Neural cell (in vitro differentiated cells): ENCODE data around the gene GMDS. TPM values are rescaled to one million over a fixed set of nuclear protein-coding genes. Genes with fewer than 3 reads are reported as not detected.

Source experiments
- H2AFZ ChIP-seq: fragments of 200-600, 300-800 bp; sonication (generic), shearing (Covaris generic); 2 replicates; pipeline ENCODE4 v1.6.0; 2014; ENCODE audit warnings: low read depth, mild to moderate bottlenecking, antibody characterized with exemption, low read length, moderate library complexity
- H3F3A ChIP-seq: fragments of 200-600 bp; shearing (Covaris generic); 2 replicates; pipeline ENCODE4 v1.6.1; 2016; ENCODE audit warnings: mild to moderate bottlenecking, moderate library complexity, mixed read lengths, antibody characterized with exemption, low read length; ENCODE audit not compliant: insufficient read depth, poor library complexity, severe bottlenecking
- H3K27ac ChIP-seq: fragments of 200-600, 300-800 bp; sonication (generic), shearing (Covaris generic); 2 replicates; pipeline ENCODE4 v1.5.1; 2014; ENCODE audit warnings: mild to moderate bottlenecking, low read length, moderate library complexity
- H3K27me3 ChIP-seq: fragments of 300-800, 200-600 bp; sonication (generic), shearing (Covaris generic); 2 replicates; pipeline ENCODE4 v1.6.0; 2014; ENCODE audit warnings: mild to moderate bottlenecking, low read depth, low read length, moderate library complexity; ENCODE audit not compliant: insufficient read depth
- H3K36me3 ChIP-seq: fragments of 300-800, 200-600 bp; sonication (generic), shearing (Covaris generic); 2 replicates; pipeline ENCODE4 v1.5.1; 2014; ENCODE audit warnings: mild to moderate bottlenecking, antibody characterized with exemption, low read length, moderate library complexity; ENCODE audit not compliant: insufficient read depth
- H3K4me2 ChIP-seq: fragments of 300-800, 200-600 bp; sonication (generic), shearing (Covaris generic); 2 replicates; pipeline ENCODE4 v1.6.0; 2014; ENCODE audit warnings: mild to moderate bottlenecking, low read length
- H3K4me3 ChIP-seq: fragments of 300-800, 200-600 bp; sonication (generic), shearing (Covaris generic); 2 replicates; pipeline ENCODE4 v1.5.1; 2014; ENCODE audit warnings: mild to moderate bottlenecking, low read length, moderate library complexity
- H3K79me2 ChIP-seq: fragments of 200-600 bp; shearing (Covaris generic); replicated peaks from 2 replicates; pipeline ENCODE4 v1.6.0; 2014; ENCODE audit warnings: mild to moderate bottlenecking, low read length, moderate library complexity; ENCODE audit not compliant: insufficient read depth
- H3K9ac ChIP-seq: fragments of 300-800, 200-600 bp; sonication (generic), shearing (Covaris generic); 2 replicates; pipeline ENCODE4 v1.6.1; 2016; ENCODE audit warnings: mild to moderate bottlenecking, low read length, mixed read lengths
- H3K9me2 ChIP-seq: fragments of 200-600 bp; shearing (Covaris generic); 2 replicates; pipeline ENCODE4 v1.6.1; 2016; ENCODE audit warnings: mild to moderate bottlenecking, low read length, mixed read lengths; ENCODE audit not compliant: insufficient read depth
- H3K9me3 ChIP-seq: fragments of 200-600, 300-800 bp; sonication (generic), shearing (Covaris generic); 2 replicates; pipeline ENCODE4 v1.6.1; 2016; ENCODE audit warnings: mild to moderate bottlenecking, mixed run types, low read length, moderate library complexity, mixed read lengths
- H4K20me1 ChIP-seq: fragments of 200-600 bp; shearing (Covaris generic); 2 replicates; pipeline ENCODE4 v1.6.1; 2016; ENCODE audit warnings: mild to moderate bottlenecking, mixed run types; ENCODE audit not compliant: insufficient read depth
- EP300 ChIP-seq: fragments of 450-650 bp; conservative IDR thresholded peaks from 2 replicates; pipeline ENCODE4 v1.6.1; 2014; ENCODE audit warnings: antibody characterized with exemption, mild to moderate bottlenecking, moderate library complexity; ENCODE audit not compliant: poor library complexity, severe bottlenecking
- EZH2 ChIP-seq: fragments of 200-600, 300-800 bp; shearing (Covaris generic), sonication (generic); IDR thresholded peaks from 2 replicates; pipeline ENCODE4 v1.6.1; 2014; ENCODE audit warnings: antibody characterized with exemption, low read length, borderline replicate concordance, mild to moderate bottlenecking; ENCODE audit not compliant: insufficient read depth, poor library complexity, severe bottlenecking
- MXI1 ChIP-seq: fragments of 450-650 bp; conservative IDR thresholded peaks from 2 replicates; pipeline ENCODE4 v1.6.1; 2014; ENCODE audit warnings: antibody characterized with exemption, mild to moderate bottlenecking; ENCODE audit not compliant: poor library complexity, severe bottlenecking
- POLR2AphosphoS5 ChIP-seq: IDR thresholded peaks from 2 replicates; pipeline ENCODE4 v1.6.1; 2012
- RAD21 ChIP-seq: fragments of 450-650 bp; conservative IDR thresholded peaks from 2 replicates; pipeline ENCODE4 v1.6.1; 2014; ENCODE audit warnings: antibody characterized with exemption, mild to moderate bottlenecking, moderate library complexity
- SMC3 ChIP-seq: fragments of 450-650 bp; conservative IDR thresholded peaks from 2 replicates; pipeline ENCODE4 v1.6.1; 2014; ENCODE audit warnings: antibody characterized with exemption, mild to moderate bottlenecking, moderate library complexity; ENCODE audit not compliant: poor library complexity
- TAF1 ChIP-seq: IDR thresholded peaks from 2 replicates; pipeline ENCODE4 v1.6.1; 2012; ENCODE audit warnings: low read depth
- polyA plus RNA-seq: library from polyadenylated mRNA; depleted of rRNA; stranded (reverse); fragments of >200 nt; gene quantifications from 2 replicates; pipeline ENCODE4 v1.2.3, GENCODE V29; 2014
- TF ChIP-seq, protein P1 (sequence below): fragments of 450-650 bp; IDR thresholded peaks from 2 replicates; pipeline ENCODE4 v1.5.1; 2014; ENCODE audit warnings: antibody characterized with exemption, mild to moderate bottlenecking, moderate library complexity; ENCODE audit not compliant: poor library complexity, severe bottlenecking
- TF ChIP-seq, protein P2 (sequence below): IDR thresholded peaks from 2 replicates; pipeline ENCODE4 v1.6.1; 2012; ENCODE audit warnings: borderline replicate concordance

GMDS gene
- polyA plus RNA-seq, 1 donor from 2014 or later: 11.4 TPM

DNA sequence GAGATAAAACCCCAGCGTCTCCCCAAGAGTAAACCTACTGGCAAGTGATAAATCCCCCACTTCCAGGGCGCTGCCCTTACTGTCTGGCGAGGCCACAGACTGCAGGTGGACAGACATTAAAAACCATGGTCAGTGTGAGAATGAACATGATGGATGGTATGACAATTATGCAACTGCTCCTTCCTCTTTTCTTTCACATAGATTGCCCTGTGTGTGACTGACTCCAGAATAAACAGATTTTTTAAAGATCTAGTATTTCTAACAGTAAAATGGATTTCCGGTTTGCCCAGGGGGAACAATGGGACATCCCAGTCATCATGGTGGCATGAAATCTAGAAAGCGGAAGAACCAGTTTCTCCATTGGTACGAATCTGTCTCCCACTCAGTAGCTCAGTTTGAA lies 482.0 kb downstream of the GMDS start:
- H3K9me2 ChIP-seq: no peaks in the 10 kb centered on the region
- H3K27ac ChIP-seq: no peak overlapping the region
- H3K9ac ChIP-seq: no peak overlapping the region

DNA sequence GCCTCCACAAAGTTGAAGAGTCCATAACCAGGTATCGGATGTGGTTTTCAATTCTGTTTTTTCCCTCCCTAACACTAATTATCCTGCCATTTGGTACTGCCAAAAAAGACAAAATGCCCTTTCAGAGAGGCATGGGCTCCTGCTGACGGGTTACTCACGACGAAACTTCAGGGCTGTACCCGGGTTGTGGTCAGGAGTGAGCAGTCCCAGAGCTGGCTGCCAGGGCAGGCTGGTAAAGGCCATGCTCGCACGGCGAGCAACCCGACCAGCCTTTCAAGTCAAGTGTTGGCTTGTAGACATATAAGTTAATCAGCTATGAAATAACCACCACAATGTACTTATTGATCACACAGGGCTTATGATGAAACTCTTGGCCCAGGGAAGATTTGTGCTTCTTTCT lies 483.2 kb downstream of the GMDS start:
- TF ChIP-seq MXI1: no peak
- no peak for TF ChIP-seq POLR2AphosphoS5
- no peak for TF ChIP-seq SMC3
- TF ChIP-seq, protein P1, sequence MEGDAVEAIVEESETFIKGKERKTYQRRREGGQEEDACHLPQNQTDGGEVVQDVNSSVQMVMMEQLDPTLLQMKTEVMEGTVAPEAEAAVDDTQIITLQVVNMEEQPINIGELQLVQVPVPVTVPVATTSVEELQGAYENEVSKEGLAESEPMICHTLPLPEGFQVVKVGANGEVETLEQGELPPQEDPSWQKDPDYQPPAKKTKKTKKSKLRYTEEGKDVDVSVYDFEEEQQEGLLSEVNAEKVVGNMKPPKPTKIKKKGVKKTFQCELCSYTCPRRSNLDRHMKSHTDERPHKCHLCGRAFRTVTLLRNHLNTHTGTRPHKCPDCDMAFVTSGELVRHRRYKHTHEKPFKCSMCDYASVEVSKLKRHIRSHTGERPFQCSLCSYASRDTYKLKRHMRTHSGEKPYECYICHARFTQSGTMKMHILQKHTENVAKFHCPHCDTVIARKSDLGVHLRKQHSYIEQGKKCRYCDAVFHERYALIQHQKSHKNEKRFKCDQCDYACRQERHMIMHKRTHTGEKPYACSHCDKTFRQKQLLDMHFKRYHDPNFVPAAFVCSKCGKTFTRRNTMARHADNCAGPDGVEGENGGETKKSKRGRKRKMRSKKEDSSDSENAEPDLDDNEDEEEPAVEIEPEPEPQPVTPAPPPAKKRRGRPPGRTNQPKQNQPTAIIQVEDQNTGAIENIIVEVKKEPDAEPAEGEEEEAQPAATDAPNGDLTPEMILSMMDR: no peak
- no peak for TF ChIP-seq RAD21
- TF ChIP-seq TAF1: no peak

More for the DNA sequence above, 482.0 kb downstream of the GMDS start:
- no peak overlapping the region for H2AFZ ChIP-seq
- no peak overlapping the region for H3K4me2 ChIP-seq
- TF ChIP-seq EP300 (no peak), TAF1 (no peak), POLR2AphosphoS5 (no peak), SMC3 (no peak), EZH2 (no peak), RAD21 (no peak), MXI1 (no peak)
- TF ChIP-seq, protein P1: no peak
- TF ChIP-seq, protein P2, sequence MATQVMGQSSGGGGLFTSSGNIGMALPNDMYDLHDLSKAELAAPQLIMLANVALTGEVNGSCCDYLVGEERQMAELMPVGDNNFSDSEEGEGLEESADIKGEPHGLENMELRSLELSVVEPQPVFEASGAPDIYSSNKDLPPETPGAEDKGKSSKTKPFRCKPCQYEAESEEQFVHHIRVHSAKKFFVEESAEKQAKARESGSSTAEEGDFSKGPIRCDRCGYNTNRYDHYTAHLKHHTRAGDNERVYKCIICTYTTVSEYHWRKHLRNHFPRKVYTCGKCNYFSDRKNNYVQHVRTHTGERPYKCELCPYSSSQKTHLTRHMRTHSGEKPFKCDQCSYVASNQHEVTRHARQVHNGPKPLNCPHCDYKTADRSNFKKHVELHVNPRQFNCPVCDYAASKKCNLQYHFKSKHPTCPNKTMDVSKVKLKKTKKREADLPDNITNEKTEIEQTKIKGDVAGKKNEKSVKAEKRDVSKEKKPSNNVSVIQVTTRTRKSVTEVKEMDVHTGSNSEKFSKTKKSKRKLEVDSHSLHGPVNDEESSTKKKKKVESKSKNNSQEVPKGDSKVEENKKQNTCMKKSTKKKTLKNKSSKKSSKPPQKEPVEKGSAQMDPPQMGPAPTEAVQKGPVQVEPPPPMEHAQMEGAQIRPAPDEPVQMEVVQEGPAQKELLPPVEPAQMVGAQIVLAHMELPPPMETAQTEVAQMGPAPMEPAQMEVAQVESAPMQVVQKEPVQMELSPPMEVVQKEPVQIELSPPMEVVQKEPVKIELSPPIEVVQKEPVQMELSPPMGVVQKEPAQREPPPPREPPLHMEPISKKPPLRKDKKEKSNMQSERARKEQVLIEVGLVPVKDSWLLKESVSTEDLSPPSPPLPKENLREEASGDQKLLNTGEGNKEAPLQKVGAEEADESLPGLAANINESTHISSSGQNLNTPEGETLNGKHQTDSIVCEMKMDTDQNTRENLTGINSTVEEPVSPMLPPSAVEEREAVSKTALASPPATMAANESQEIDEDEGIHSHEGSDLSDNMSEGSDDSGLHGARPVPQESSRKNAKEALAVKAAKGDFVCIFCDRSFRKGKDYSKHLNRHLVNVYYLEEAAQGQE: no peak
- no peaks in the 10 kb centered on the region for H3F3A ChIP-seq
- H3K4me3 ChIP-seq: no peak overlapping the region
- no peaks in the 10 kb centered on the region for H3K36me3 ChIP-seq
- no peaks in the 10 kb centered on the region for H4K20me1 ChIP-seq
- H3K9me3 ChIP-seq: no peaks in the 10 kb centered on the region
- H3K27me3 ChIP-seq: no peaks in the 10 kb centered on the region
- H3K79me2 ChIP-seq: no peaks in the 10 kb centered on the region

More for the DNA sequence above, 483.2 kb downstream of the GMDS start:
- H3K4me3 ChIP-seq: no peak overlapping the region
- H3K9ac ChIP-seq: no peak overlapping the region
- no peaks in the 10 kb centered on the region for H4K20me1 ChIP-seq
- no peak overlapping the region for H3K27ac ChIP-seq
- H3K79me2 ChIP-seq: no peaks in the 10 kb centered on the region
- no peaks in the 10 kb centered on the region for H3K27me3 ChIP-seq
- no peaks in the 10 kb centered on the region for H3K36me3 ChIP-seq
- no peak overlapping the region for H2AFZ ChIP-seq
- H3F3A ChIP-seq: no peaks in the 10 kb centered on the region
- no peaks in the 10 kb centered on the region for H3K9me2 ChIP-seq
- no peak overlapping the region for H3K4me2 ChIP-seq
- H3K9me3 ChIP-seq: no peaks in the 10 kb centered on the region
